ENCODE data around the gene IZUMO4. TPM values are rescaled to one million over a fixed set of nuclear protein-coding genes. Genes with fewer than 3 reads are reported as not detected.

The IZUMO4 gene
- total and polyA plus RNA-seq, 2 donors (not counting 1 experiment from before 2014, with no cell fraction given) = 34.8 to 93.9 TPM

GRCh38 chr19:2081873-2082810 is 14.6 kb upstream of the IZUMO4 start:
- Histone ChIP-seq H3K36me3 (replicated peaks in 1 of 2; ENCODE audit: control extremely low read depth in 1 of 2, control insufficient read depth in 1 of 2, extremely low read depth in 1 of 2, insufficient read depth in 2 of 2, low read length in 1 of 2) (peaks cover 0 to 52% of the 10 kb centered on the region in 2 experiments), H3K27ac (ENCODE audit: low read length in 2 of 2) (peak overlapping the region; percentile 96 to 99), H3K9ac (ENCODE audit: low read length) (peak overlapping the region; percentile 99), H3K4me3 (ENCODE audit: control extremely low read depth in 1 of 5, extremely low read depth in 1 of 5, insufficient read depth in 1 of 5, low read depth in 2 of 5, low read length in 4 of 5) (peak overlapping the region; percentile 38 to 100 (median 98)), H3K4me2 (replicated peaks; ENCODE audit: low read depth, low read length, poor library complexity, severe bottlenecking) (peak overlapping the region; percentile 95), H2AFZ (ENCODE audit: insufficient read depth, low read depth, low read length, poor library complexity, severe bottlenecking) (no peak overlapping the region), H3K9me3 (ENCODE audit: control extremely low read depth in 1 of 3, control insufficient read depth in 2 of 3, insufficient read depth in 1 of 3, low read length in 2 of 3) (peaks cover 0 to 7% (median 0%) of the 10 kb centered on the region in 3 donors), H3K27me3 (replicated peaks in 1 of 4; ENCODE audit: control extremely low read depth in 1 of 4, control insufficient read depth in 3 of 4, insufficient read depth in 4 of 4, low read length in 3 of 4) (no peaks in the 10 kb centered on the region), H3K79me2 (ENCODE audit: control insufficient read depth, insufficient read depth, low read length) (peaks cover 87% of the 10 kb centered on the region), H3K4me1 (ENCODE audit: control insufficient read depth in 2 of 2, insufficient read depth in 2 of 2, low read length in 2 of 2) (peaks cover 57 to 70% of the 10 kb centered on the region in 2 donors), H4K20me1 (ENCODE audit: control insufficient read depth, insufficient read depth, low read length, poor library complexity, severe bottlenecking) (peaks cover 71% of the 10 kb centered on the region)
- POLR2A ChIA-PET = interaction anchor here (0.6 to 10.2 kb wide), 7 partner anchors 13 to 424 kb away, joined by 3 to 123 read pairs (median 4); partner anchors contain the start of genes IZUMO4, MKNK2 and MOB3A
- no peak for TF ChIP-seq EZH2 (IDR thresholded peaks at IDR 0.05; ENCODE audit: borderline replicate concordance, insufficient read depth, low read depth, low read length, poor library complexity, severe bottlenecking)
- TF ChIP-seq CTCF (IDR thresholded peaks at IDR 0.05) = no peak
- peak overlapping the region; percentile 92 for H3K4me3 Mint-ChIP-seq
- CTCF ChIA-PET = interaction anchor here (0.8 to 6.5 kb wide), 7 partner anchors 8 to 41 kb away, joined by 3 to 54 read pairs (median 4); partner anchors contain the start of gene MOB3A
- H3K27me3 Mint-ChIP-seq = no peaks in the 10 kb centered on the region
- peak overlapping the region; percentile 99 for H3K27ac Mint-ChIP-seq
- H3K9me3 Mint-ChIP-seq (ENCODE audit: insufficient read depth) = no peaks in the 10 kb centered on the region
- DNase-seq (peak; percentile 68), ATAC-seq (ENCODE audit: low read depth) (peak; percentile 5)
- intact Hi-C loops (cut with micrococcal nuclease) = loop anchor here (2.0 to 10.0 kb wide), 3 partner anchors 13 to 543 kb away; partner anchors contain the start of genes IZUMO4 and MOB3A
- H3K4me1 Mint-ChIP-seq = peaks cover 72% of the 10 kb centered on the region
- WGBS (ENCODE audit: insufficient coverage) = 60% methylated on average over 28 of the region's 30 CpGs

All from B cell (primary cell).